Ishikawa (cell line): ENCODE measurements around the gene UST.

Experiments
- CEBPB ChIP-seq: IDR thresholded peaks from 2 replicates; pipeline ENCODE4 v1.6.1; 2012
- CREB1 ChIP-seq: IDR thresholded peaks from 2 replicates; pipeline ENCODE4 v1.6.1; 2012; ENCODE audit warnings: low read depth
- EGR1 ChIP-seq: IDR thresholded peaks from 2 replicates; pipeline ENCODE4 v1.6.1; 2012
- EP300 ChIP-seq: IDR thresholded peaks from 2 replicates; pipeline ENCODE4 v1.6.1; 2012; ENCODE audit warnings: borderline replicate concordance
- FOXM1 ChIP-seq: IDR thresholded peaks from 2 replicates; pipeline ENCODE4 v1.6.1; 2012; ENCODE audit warnings: low read depth, borderline replicate concordance
- MAX ChIP-seq: IDR thresholded peaks from 2 replicates; pipeline ENCODE4 v1.6.1; 2012
- NFIC ChIP-seq: IDR thresholded peaks from 2 replicates; pipeline ENCODE4 v1.6.1; 2012
- RAD21 ChIP-seq: IDR thresholded peaks from 2 replicates; pipeline ENCODE4 v1.6.1; 2012; ENCODE audit warnings: low read depth
- REST ChIP-seq: IDR thresholded peaks from 2 replicates; pipeline ENCODE4 v1.6.1; 2012; ENCODE audit warnings: low read depth, mild to moderate bottlenecking
- TAF1 ChIP-seq: IDR thresholded peaks from 2 replicates; pipeline ENCODE4 v1.6.1; 2012; ENCODE audit warnings: low read depth, mild to moderate bottlenecking
- TCF12 ChIP-seq: IDR thresholded peaks from 2 replicates; pipeline ENCODE4 v1.6.1; 2012; ENCODE audit warnings: low read depth
- TEAD4 ChIP-seq: IDR thresholded peaks from 2 replicates; pipeline ENCODE4 v1.6.1; 2012
- USF1 ChIP-seq: IDR thresholded peaks from 2 replicates; pipeline ENCODE4 v1.6.1; 2012
- YY1 ChIP-seq: IDR thresholded peaks from 2 replicates; pipeline ENCODE4 v1.6.1; 2012; ENCODE audit warnings: low read depth
- ZBTB7A ChIP-seq: IDR thresholded peaks from 2 replicates; pipeline ENCODE4 v1.6.1; 2012; ENCODE audit warnings: low read depth

UST gene

GRCh38 chr6:148867862-148868261 lies 121.0 kb downstream of the UST start:
- TF ChIP-seq EGR1, result no peak
- TF ChIP-seq TAF1, result no peak
- TF ChIP-seq YY1, result no peak
- no peak for TF ChIP-seq FOXM1

GRCh38 chr6:148868314-148868713 lies 121.5 kb downstream of the UST start:
- TF ChIP-seq USF1, result no peak
- no peak for TF ChIP-seq CREB1
- TF ChIP-seq REST, result no peak
- TF ChIP-seq FOXM1, result no peak
- TF ChIP-seq TAF1, result no peak
- no peak for TF ChIP-seq MAX
- no peak for TF ChIP-seq YY1
- no peak for TF ChIP-seq TCF12
- TF ChIP-seq ZBTB7A, result no peak
- no peak for TF ChIP-seq NFIC
- no peak for TF ChIP-seq CEBPB
- TF ChIP-seq EGR1, result no peak
- no peak for TF ChIP-seq TEAD4
- TF ChIP-seq RAD21, result no peak
- no peak for TF ChIP-seq EP300

GRCh38 chr6:148868901-148869300 lies 122.1 kb downstream of the UST start:
- TF ChIP-seq EP300, result no peak

GRCh38 chr6:148869585-148869984 lies 122.8 kb downstream of the UST start:
- TF ChIP-seq CREB1 (no peak), RAD21 (no peak), MAX (no peak), EP300 (no peak), ZBTB7A (no peak), YY1 (no peak), FOXM1 (no peak), CEBPB (no peak), NFIC (no peak), TAF1 (no peak), TEAD4 (no peak), TCF12 (no peak), REST (no peak), EGR1 (no peak), USF1 (no peak)

GRCh38 chr6:148873154-148873553 lies 126.3 kb downstream of the UST start:
- no peak for TF ChIP-seq REST
- TF ChIP-seq ZBTB7A, result no peak
- TF ChIP-seq CREB1, result no peak
- no peak for TF ChIP-seq EGR1
- TF ChIP-seq FOXM1, result no peak

GRCh38 chr6:148873868-148874267 lies 127.0 kb downstream of the UST start:
- no peak for TF ChIP-seq YY1
- TF ChIP-seq REST, result no peak
- TF ChIP-seq ZBTB7A, result no peak
- TF ChIP-seq NFIC, result no peak
- TF ChIP-seq USF1, result no peak
- TF ChIP-seq FOXM1, result no peak
- no peak for TF ChIP-seq CEBPB
